OCI-LY1 (cell line): ENCODE data around the gene MAGI1.

ENCODE experiments used
- H2AFZ ChIP-seq: fragments of 200-600 bp; sonication (generic), shearing (Covaris generic); 2 replicates; pipeline ENCODE4 v1.6.0; 2014; ENCODE audit warnings: antibody characterized with exemption, mild to moderate bottlenecking, low read length
- H3F3A ChIP-seq: fragments of 200-600 bp; sonication (generic), shearing (Covaris generic); 2 replicates; pipeline ENCODE4 v1.6.0; 2014; ENCODE audit warnings: mild to moderate bottlenecking, antibody characterized with exemption, low read length, moderate library complexity; ENCODE audit not compliant: insufficient read depth
- H3K27ac ChIP-seq: fragments of 200-600 bp; sonication (generic); 2 replicates; pipeline ENCODE4 v1.5.1; 2014; ENCODE audit warnings: low read length, mixed run types, mild to moderate bottlenecking, low read depth; ENCODE audit not compliant: poor library complexity, severe bottlenecking
- H3K27me3 ChIP-seq: fragments of 200-600 bp; sonication (generic); 2 replicates; pipeline ENCODE4 v1.6.0; 2014; ENCODE audit warnings: antibody characterized with exemption, mild to moderate bottlenecking, low read length, moderate library complexity; ENCODE audit not compliant: insufficient read depth
- H3K36me3 ChIP-seq: fragments of 200-600 bp; sonication (generic); 2 replicates; pipeline ENCODE4 v1.6.1; 2014; ENCODE audit warnings: mild to moderate bottlenecking, antibody characterized with exemption, low read length, moderate library complexity, mixed read lengths; ENCODE audit not compliant: insufficient read depth
- H3K4me1 ChIP-seq: fragments of 200-600 bp; sonication (generic); 2 replicates; pipeline ENCODE4 v1.5.1; 2014; ENCODE audit warnings: mild to moderate bottlenecking, low read length, moderate library complexity; ENCODE audit not compliant: insufficient read depth, severe bottlenecking
- H3K4me2 ChIP-seq: fragments of 200-600 bp; sonication (generic), shearing (Covaris generic); 2 replicates; pipeline ENCODE4 v1.6.1; 2014; ENCODE audit warnings: low read length
- H3K4me3 ChIP-seq: fragments of 200-600 bp; sonication (generic); 2 replicates; pipeline ENCODE4 v1.5.1; 2014; ENCODE audit warnings: low read length, low read depth, mild to moderate bottlenecking, mixed read lengths; ENCODE audit not compliant: poor library complexity, severe bottlenecking
- H3K79me2 ChIP-seq: fragments of 200-600 bp; shearing (Covaris generic); 2 replicates; pipeline ENCODE4 v1.6.1; 2016; ENCODE audit warnings: mixed run types, low read length, mixed read lengths; ENCODE audit not compliant: insufficient read depth
- H3K9ac ChIP-seq: fragments of 200-600 bp; sonication (generic), shearing (Covaris generic); 2 replicates; pipeline ENCODE4 v1.6.1; 2014; ENCODE audit warnings: mild to moderate bottlenecking, low read length, mixed read lengths
- H3K9me2 ChIP-seq: fragments of 200-600 bp; sonication (generic), shearing (Covaris generic); 2 replicates; pipeline ENCODE4 v1.6.1; 2014; ENCODE audit warnings: low read depth, mild to moderate bottlenecking, low read length, mixed read lengths
- H3K9me3 ChIP-seq: fragments of 200-600 bp; shearing (Covaris generic); 2 replicates; pipeline ENCODE4 v1.6.1; 2014; ENCODE audit warnings: low read length, mixed read lengths
- H4K20me1 ChIP-seq: fragments of 200-600 bp; sonication (generic), shearing (Covaris generic); 2 replicates; pipeline ENCODE4 v1.6.0; 2016; ENCODE audit warnings: mild to moderate bottlenecking, low read length; ENCODE audit not compliant: insufficient read depth
- EZH2 ChIP-seq: fragments of 200-600 bp; sonication (generic), shearing (Covaris generic); IDR thresholded peaks from 2 replicates; pipeline ENCODE4 v1.8.0; 2017; ENCODE audit warnings: borderline replicate concordance, mixed run types, mild to moderate bottlenecking, antibody characterized with exemption, low read length, moderate library complexity, mixed read lengths
- TF ChIP-seq, protein P1 (sequence below): fragments of 200-600 bp; sonication (generic), shearing (Covaris generic); IDR thresholded peaks from 2 replicates; pipeline ENCODE4 v1.5.1; 2017; ENCODE audit warnings: mild to moderate bottlenecking, antibody characterized with exemption, low read length, moderate library complexity, mixed read lengths

The MAGI1 gene

DNA sequence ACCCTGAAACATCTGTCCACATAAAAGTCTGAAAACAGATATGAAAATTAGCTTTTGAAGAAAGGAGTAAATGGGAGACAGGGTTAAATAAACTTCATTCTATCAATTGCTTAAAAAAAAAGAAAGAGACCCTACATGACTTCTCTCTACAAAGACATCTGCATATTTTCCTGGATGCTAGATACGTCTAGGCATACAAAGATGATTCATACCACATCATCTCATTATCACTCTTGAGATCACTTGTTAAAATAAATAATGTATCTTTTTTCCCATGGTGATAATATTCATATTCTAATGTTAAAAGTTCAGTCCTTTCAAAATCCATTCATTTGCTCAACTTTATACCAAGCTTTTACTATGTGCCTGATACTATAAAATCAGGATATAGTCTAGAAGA lies 295.8 kb downstream of the MAGI1 start:
- Histone ChIP-seq H3K9me3 (no peaks in the 10 kb centered on the region), H3K9me2 (no peaks in the 10 kb centered on the region), H4K20me1 (no peaks in the 10 kb centered on the region), H2AFZ (no peak overlapping the region), H3K36me3 (no peaks in the 10 kb centered on the region), H3K79me2 (no peaks in the 10 kb centered on the region), H3K27ac (no peak overlapping the region), H3K4me2 (no peak overlapping the region), H3K4me1 (no peaks in the 10 kb centered on the region), H3K27me3 (no peaks in the 10 kb centered on the region), H3K9ac (no peak overlapping the region), H3K4me3 (no peak overlapping the region), H3F3A (no peaks in the 10 kb centered on the region)
- TF ChIP-seq, protein P1, sequence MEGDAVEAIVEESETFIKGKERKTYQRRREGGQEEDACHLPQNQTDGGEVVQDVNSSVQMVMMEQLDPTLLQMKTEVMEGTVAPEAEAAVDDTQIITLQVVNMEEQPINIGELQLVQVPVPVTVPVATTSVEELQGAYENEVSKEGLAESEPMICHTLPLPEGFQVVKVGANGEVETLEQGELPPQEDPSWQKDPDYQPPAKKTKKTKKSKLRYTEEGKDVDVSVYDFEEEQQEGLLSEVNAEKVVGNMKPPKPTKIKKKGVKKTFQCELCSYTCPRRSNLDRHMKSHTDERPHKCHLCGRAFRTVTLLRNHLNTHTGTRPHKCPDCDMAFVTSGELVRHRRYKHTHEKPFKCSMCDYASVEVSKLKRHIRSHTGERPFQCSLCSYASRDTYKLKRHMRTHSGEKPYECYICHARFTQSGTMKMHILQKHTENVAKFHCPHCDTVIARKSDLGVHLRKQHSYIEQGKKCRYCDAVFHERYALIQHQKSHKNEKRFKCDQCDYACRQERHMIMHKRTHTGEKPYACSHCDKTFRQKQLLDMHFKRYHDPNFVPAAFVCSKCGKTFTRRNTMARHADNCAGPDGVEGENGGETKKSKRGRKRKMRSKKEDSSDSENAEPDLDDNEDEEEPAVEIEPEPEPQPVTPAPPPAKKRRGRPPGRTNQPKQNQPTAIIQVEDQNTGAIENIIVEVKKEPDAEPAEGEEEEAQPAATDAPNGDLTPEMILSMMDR = no peak
- TF ChIP-seq EZH2 = no peak

- Histone ChIP-seq H3K79me2 (no peaks in the 10 kb centered on the region), H3K4me1 (no peaks in the 10 kb centered on the region)
These were observed 297.2 kb downstream of the MAGI1 start for GRCh38 chr3:65741540-65741939.

GRCh38 chr3:65739901-65740541 lies 298.7 kb downstream of the MAGI1 start:
- no peaks in the 10 kb centered on the region for H3K4me1 ChIP-seq
- H2AFZ ChIP-seq = no peak overlapping the region
- no peaks in the 10 kb centered on the region for H3F3A ChIP-seq
- TF ChIP-seq EZH2 = no peak
- TF ChIP-seq, protein P1 = no peak
- H3K79me2 ChIP-seq = no peaks in the 10 kb centered on the region
- H3K27me3 ChIP-seq = no peaks in the 10 kb centered on the region
- no peak overlapping the region for H3K4me2 ChIP-seq
- H3K9me3 ChIP-seq = no peaks in the 10 kb centered on the region
- no peaks in the 10 kb centered on the region for H4K20me1 ChIP-seq
- no peak overlapping the region for H3K27ac ChIP-seq
- H3K36me3 ChIP-seq = no peaks in the 10 kb centered on the region
- no peak overlapping the region for H3K9ac ChIP-seq
- H3K9me2 ChIP-seq = no peaks in the 10 kb centered on the region
- no peak overlapping the region for H3K4me3 ChIP-seq

More at GRCh38 chr3:65741540-65741939, 297.2 kb downstream of the MAGI1 start:
- H4K20me1 ChIP-seq = no peaks in the 10 kb centered on the region
- H3F3A ChIP-seq = no peaks in the 10 kb centered on the region
- H3K27me3 ChIP-seq = no peaks in the 10 kb centered on the region
- no peak overlapping the region for H3K4me2 ChIP-seq
- H3K9me3 ChIP-seq = no peaks in the 10 kb centered on the region
- no peak for TF ChIP-seq EZH2
- TF ChIP-seq, protein P1 = no peak
- no peak overlapping the region for H3K9ac ChIP-seq
- no peaks in the 10 kb centered on the region for H3K9me2 ChIP-seq
- no peak overlapping the region for H3K27ac ChIP-seq
- H3K36me3 ChIP-seq = no peaks in the 10 kb centered on the region
- H3K4me3 ChIP-seq = no peak overlapping the region
- H2AFZ ChIP-seq = no peak overlapping the region
